Pericardium fibroblast (primary cell): Measurements from ENCODE around the gene BICC1. TPM values are rescaled to one million over a fixed set of nuclear protein-coding genes. Genes with fewer than 3 reads are reported as not detected.

Source experiments
- total RNA-seq: library from RNA; depleted of rRNA; stranded (reverse); fragments of >200 nt; gene quantifications from 2 replicates; pipeline ENCODE4 v1.2.3, GENCODE V29; 2015

The BICC1 gene, protein sequence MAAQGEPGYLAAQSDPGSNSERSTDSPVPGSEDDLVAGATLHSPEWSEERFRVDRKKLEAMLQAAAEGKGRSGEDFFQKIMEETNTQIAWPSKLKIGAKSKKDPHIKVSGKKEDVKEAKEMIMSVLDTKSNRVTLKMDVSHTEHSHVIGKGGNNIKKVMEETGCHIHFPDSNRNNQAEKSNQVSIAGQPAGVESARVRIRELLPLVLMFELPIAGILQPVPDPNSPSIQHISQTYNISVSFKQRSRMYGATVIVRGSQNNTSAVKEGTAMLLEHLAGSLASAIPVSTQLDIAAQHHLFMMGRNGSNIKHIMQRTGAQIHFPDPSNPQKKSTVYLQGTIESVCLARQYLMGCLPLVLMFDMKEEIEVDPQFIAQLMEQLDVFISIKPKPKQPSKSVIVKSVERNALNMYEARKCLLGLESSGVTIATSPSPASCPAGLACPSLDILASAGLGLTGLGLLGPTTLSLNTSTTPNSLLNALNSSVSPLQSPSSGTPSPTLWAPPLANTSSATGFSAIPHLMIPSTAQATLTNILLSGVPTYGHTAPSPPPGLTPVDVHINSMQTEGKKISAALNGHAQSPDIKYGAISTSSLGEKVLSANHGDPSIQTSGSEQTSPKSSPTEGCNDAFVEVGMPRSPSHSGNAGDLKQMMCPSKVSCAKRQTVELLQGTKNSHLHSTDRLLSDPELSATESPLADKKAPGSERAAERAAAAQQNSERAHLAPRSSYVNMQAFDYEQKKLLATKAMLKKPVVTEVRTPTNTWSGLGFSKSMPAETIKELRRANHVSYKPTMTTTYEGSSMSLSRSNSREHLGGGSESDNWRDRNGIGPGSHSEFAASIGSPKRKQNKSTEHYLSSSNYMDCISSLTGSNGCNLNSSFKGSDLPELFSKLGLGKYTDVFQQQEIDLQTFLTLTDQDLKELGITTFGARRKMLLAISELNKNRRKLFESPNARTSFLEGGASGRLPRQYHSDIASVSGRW
- 38.8 and 99.4 TPM in 2 replicates for total RNA-seq

GRCh38 chr10:58512491-58513187 lies at the start of gene BICC1:
Gene BICC1 (plus strand): TSS chr10:58512872. CDS start chr10:58513144, 272 bp downstream.

Other genes with a start within 250 kb of the BICC1 start
- 4.8 and 5.4 TPM in 2 replicates for gene IPMK, start 245.0 kb upstream of the BICC1 start, total RNA-seq
- gene CISD1, start 243.7 kb upstream of the BICC1 start, total RNA-seq: 12.3 and 19.0 TPM in 2 replicates
- gene UBE2D1, start 177.9 kb upstream of the BICC1 start, total RNA-seq: 7.1 and 13.2 TPM in 2 replicates
- 8.1 and 20.3 TPM in 2 replicates for gene TFAM, start 127.5 kb upstream of the BICC1 start, total RNA-seq